HepG2 (cell line): Measurements from ENCODE around the gene CCDC148. TPM values are rescaled to one million over a fixed set of nuclear protein-coding genes. Genes with fewer than 3 reads are reported as not detected.

Source experiments
- ATAC-seq: fragments of 200-7000 bp; cut with Tn5 transposase; 3 replicates; pipeline ENCODE4 v1.9.1; 2020; ENCODE audit warnings: mild to moderate bottlenecking, moderate library complexity
- BruUV-seq: library from RNA; stranded (reverse); fragments of 400-500 nt; replicated peaks from 2 replicates; lab custom pipeline; 2021; lab: Mats Ljungman, UMichigan
- CTCF ChIA-PET: fragments of 300-600 bp; formaldehyde crosslinking; extraction: SDS; loops from one replicate; lab custom pipeline; 2021; ENCODE audit warnings: low total read pairs, inconsistent platforms, low intra/inter-chr PET ratio; lab: Yijun Ruan, JAX
- POLR2A ChIA-PET: fragments of 350-600 bp; sonication (Branson Sonifier 250); formaldehyde crosslinking; loops from one replicate; lab custom pipeline; 2020; ENCODE audit warnings: antibody characterized with exemption, inconsistent platforms; lab: Yijun Ruan, JAX
- DNase-seq: peaks from one replicate; pipeline ENCODE4 v3.0.0-alpha.2; 2015; ENCODE audit warnings: low spot score
- FAIRE-seq: peaks from 3 replicates; lab custom pipeline; 2011; peaks lifted over from hg19 to GRCh38; lab: Jason Lieb, UNC
- H2AFZ ChIP-seq: one replicate; pipeline ENCODE4 v1.6.1; 2011; ENCODE audit warnings: low read length, inconsistent platforms
- H3K27ac ChIP-seq: fragments of 300-600 bp; 3 replicates; pipeline ENCODE4 v1.8.0; 2011; ENCODE audit warnings: mixed run types, mild to moderate bottlenecking, mixed read lengths, low read length, inconsistent platforms; ENCODE audit not compliant: insufficient read depth; ENCODE audit errors: extremely low read length
- H3K27me3 ChIP-seq, 2 experiments: fragments of 200-600 bp in 1 of 2; 2 replicates in 1 of 2; 3 replicates in 1 of 2; pipeline versions ENCODE4 v1.6.0 to v1.8.0; 2011; ENCODE audit warnings: low read length in 2 of 2, mild to moderate bottlenecking in 2 of 2, moderate library complexity in 2 of 2, inconsistent platforms in 1 of 2; ENCODE audit not compliant: insufficient read depth in 2 of 2, control insufficient read depth in 1 of 2
- H3K36me3 ChIP-seq, 2 experiments: fragments of 200-600 bp in 1 of 2; replicated peaks in 1 of 2; 2 replicates in 1 of 2; 3 replicates in 1 of 2; pipeline versions ENCODE4 v1.5.1 to v1.8.0; 2011; ENCODE audit warnings: low read length in 2 of 2, inconsistent platforms in 1 of 2; ENCODE audit not compliant: insufficient read depth in 2 of 2, control insufficient read depth in 1 of 2
- H3K4me1 ChIP-seq: 2 replicates; pipeline ENCODE4 v1.5.1; 2012; ENCODE audit warnings: low read length, inconsistent platforms; ENCODE audit not compliant: insufficient read depth
- H3K4me2 ChIP-seq: 2 replicates; pipeline ENCODE4 v1.6.0; 2011; ENCODE audit warnings: low read depth, low read length, inconsistent platforms
- H3K4me3 ChIP-seq, 3 experiments: fragments of 200-600 bp in 1 of 3; sonication (generic), shearing (Covaris generic) in 1 of 3; replicated peaks in 1 of 3; 2 replicates each; pipeline ENCODE4 v1.5.1; 2011 to 2016; ENCODE audit warnings: low read length in 3 of 3, inconsistent platforms in 2 of 3, low read depth in 2 of 3, mild to moderate bottlenecking in 2 of 3, control low read depth in 1 of 3, mixed read lengths in 1 of 3; ENCODE audit not compliant: insufficient read depth in 1 of 3
- H3K79me2 ChIP-seq: one replicate; pipeline ENCODE4 v1.6.1; 2011; ENCODE audit warnings: low read length, inconsistent platforms; ENCODE audit not compliant: insufficient read depth
- H3K9ac ChIP-seq: 2 replicates; pipeline ENCODE4 v1.6.0; 2011; ENCODE audit warnings: mild to moderate bottlenecking, low read depth, low read length, inconsistent platforms; ENCODE audit not compliant: insufficient read depth
- H3K9me3 ChIP-seq: 2 replicates; pipeline ENCODE4 v1.5.1; 2012; ENCODE audit warnings: mild to moderate bottlenecking, low read length
- H4K20me1 ChIP-seq: 2 replicates; pipeline ENCODE4 v1.6.0; 2011; ENCODE audit warnings: inconsistent platforms, mild to moderate bottlenecking, low read length, moderate library complexity; ENCODE audit not compliant: insufficient read depth
- CBFB ChIP-seq: sonication (generic); formaldehyde crosslinking; IDR thresholded peaks from 2 replicates; pipeline ENCODE4 v1.4.0; 2020; ENCODE audit warnings: missing genetic modification reagents
- CREB1 ChIP-seq, 2 experiments: fragments of 450-650 bp in 1 of 2; IDR thresholded peaks; 2 replicates each; pipeline ENCODE4 v1.6.1; 2016 to 2017; ENCODE audit warnings: control low read depth in 1 of 2, mild to moderate bottlenecking in 1 of 2, missing compliant biosample characterization in 1 of 2, missing genetic modification characterization in 1 of 2
- FOXP1 ChIP-seq, 2 experiments: fragments of 450-650 bp in 1 of 2; IDR thresholded peaks; 2 replicates each; pipeline ENCODE4 v1.6.1; 2017 to 2018; ENCODE audit warnings: antibody characterized with exemption in 1 of 2
- SALL2 ChIP-seq: sonication (generic); formaldehyde crosslinking; IDR thresholded peaks from 2 replicates; pipeline ENCODE4 v1.8.1; 2023; ENCODE audit warnings: mild to moderate bottlenecking, missing genetic modification reagents, inconsistent platforms
- ZFP82 ChIP-seq: sonication (generic); formaldehyde crosslinking; IDR thresholded peaks from 2 replicates; pipeline ENCODE4 v1.5.1; 2020; ENCODE audit warnings: mild to moderate bottlenecking, missing genetic modification reagents, borderline replicate concordance
- ZNF331 ChIP-seq: sonication (generic); formaldehyde crosslinking; IDR thresholded peaks from 2 replicates; pipeline ENCODE4 v1.4.0; 2020; ENCODE audit warnings: missing genetic modification reagents
- ZNF816 ChIP-seq: sonication (generic); formaldehyde crosslinking; IDR thresholded peaks from 2 replicates; pipeline ENCODE4 v1.8.0; 2022; ENCODE audit warnings: missing genetic modification reagents, mild to moderate bottlenecking, borderline replicate concordance
- ZSCAN9 ChIP-seq: IDR thresholded peaks from 2 replicates; pipeline ENCODE4 v1.6.1; 2016; ENCODE audit warnings: borderline replicate concordance
- WGBS: methylation state at CpG from one replicate; pipeline ENCODE4 v1.1.6; 2017; ENCODE audit warnings: low lambda C conversion rate; 5-methylcytosine and 5-hydroxymethylcytosine counted together
- in situ Hi-C: cut with HindIII; loops from 2 replicates; pipeline ENCODE4 v1.10.0; 2017; ENCODE audit warnings: low pct_unique_long_range_greater_than_20kb; ENCODE audit not compliant: extremely low pct_ligation_motif_present
- intact Hi-C: fragments of 100-400 bp; cut with micrococcal nuclease; formaldehyde crosslinking; loops from one replicate; pipeline ENCODE4 v1.10.0; 2022; ENCODE audit not compliant: unreplicated experiment
- polyA plus RNA-seq, 8 experiments: library from polyadenylated mRNA; depleted of rRNA in 3 of 8; stranded (reverse) in 7 of 8; unstranded in 1 of 8; fragments of >200 nt; fragmentation: Illumina TruSeq in 4 of 8; extraction: Trizol in 4 of 8; gene quantifications; 2 replicates each; pipeline versions ENCODE4 v1.2.1 to v1.2.3, GENCODE V29; 2011 to 2016; ENCODE audit warnings: low read depth in 4 of 8, missing spikeins in 1 of 8, mixed read lengths in 1 of 8; ENCODE audit not compliant: insufficient read depth in 1 of 8
- total RNA-seq, 5 experiments: library from RNA; depleted of rRNA; stranded (reverse); fragments of >200 nt; fragmentation: Illumina TruSeq; extraction: Trizol; gene quantifications; 2 replicates each; pipeline ENCODE4 v1.2.3, GENCODE V29; 2016; ENCODE audit warnings: low read depth in 1 of 5
- TF ChIP-seq, protein P1 (sequence below): sonication (generic); formaldehyde crosslinking; IDR thresholded peaks from 2 replicates; pipeline ENCODE4 v1.4.0; 2020; ENCODE audit warnings: missing genetic modification reagents
- TF ChIP-seq, protein P2 (sequence below): sonication (generic); formaldehyde crosslinking; IDR thresholded peaks from 2 replicates; pipeline ENCODE4 v1.4.0; 2020; ENCODE audit warnings: low read depth, missing genetic modification reagents
- TF ChIP-seq, protein P3 (sequence below): sonication (generic); formaldehyde crosslinking; IDR thresholded peaks from 2 replicates; pipeline ENCODE4 v1.8.0; 2022; ENCODE audit warnings: mild to moderate bottlenecking, missing genetic modification reagents, borderline replicate concordance
- TF ChIP-seq, protein P4 (sequence below): sonication (generic); formaldehyde crosslinking; IDR thresholded peaks from 2 replicates; pipeline ENCODE4 v1.8.0; 2022; ENCODE audit warnings: missing genetic modification reagents, low read depth, mild to moderate bottlenecking, borderline replicate concordance
- TF ChIP-seq, protein P5 (sequence below): sonication (generic); formaldehyde crosslinking; IDR thresholded peaks from 2 replicates; pipeline ENCODE4; 2020; ENCODE audit warnings: missing genetic modification reagents, mild to moderate bottlenecking, borderline replicate concordance

CCDC148 gene
- total and polyA plus RNA-seq, 2 of the 13 experiments (the other 11 are each of a cell fraction or from before 2014, with no cell fraction given) = 0.30 to 0.49 TPM

GRCh38 chr2:158443606-158444005, 12.9 kb downstream of the CCDC148 start:
- DNase-seq = no peak
- Histone ChIP-seq H3K79me2 (no peaks in the 10 kb centered on the region), H3K4me2 (no peak overlapping the region), H3K4me3 (no peak overlapping the region), H3K27ac (no peak overlapping the region), H3K4me1 (no peaks in the 10 kb centered on the region), H4K20me1 (no peaks in the 10 kb centered on the region), H3K9me3 (no peaks in the 10 kb centered on the region), H3K27me3 (no peaks in the 10 kb centered on the region; a peak in 1 of 5 replicates), H3K36me3 (no peaks in the 10 kb centered on the region), H3K9ac (no peak overlapping the region), H2AFZ (no peak overlapping the region)
- intact Hi-C loops (no loop called here), in situ Hi-C loops (no loop called here)
- TF ChIP-seq, protein P1, sequence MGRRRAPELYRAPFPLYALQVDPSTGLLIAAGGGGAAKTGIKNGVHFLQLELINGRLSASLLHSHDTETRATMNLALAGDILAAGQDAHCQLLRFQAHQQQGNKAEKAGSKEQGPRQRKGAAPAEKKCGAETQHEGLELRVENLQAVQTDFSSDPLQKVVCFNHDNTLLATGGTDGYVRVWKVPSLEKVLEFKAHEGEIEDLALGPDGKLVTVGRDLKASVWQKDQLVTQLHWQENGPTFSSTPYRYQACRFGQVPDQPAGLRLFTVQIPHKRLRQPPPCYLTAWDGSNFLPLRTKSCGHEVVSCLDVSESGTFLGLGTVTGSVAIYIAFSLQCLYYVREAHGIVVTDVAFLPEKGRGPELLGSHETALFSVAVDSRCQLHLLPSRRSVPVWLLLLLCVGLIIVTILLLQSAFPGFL (CRISPR knock-in tag) = no peak
- TF ChIP-seq, protein P2, sequence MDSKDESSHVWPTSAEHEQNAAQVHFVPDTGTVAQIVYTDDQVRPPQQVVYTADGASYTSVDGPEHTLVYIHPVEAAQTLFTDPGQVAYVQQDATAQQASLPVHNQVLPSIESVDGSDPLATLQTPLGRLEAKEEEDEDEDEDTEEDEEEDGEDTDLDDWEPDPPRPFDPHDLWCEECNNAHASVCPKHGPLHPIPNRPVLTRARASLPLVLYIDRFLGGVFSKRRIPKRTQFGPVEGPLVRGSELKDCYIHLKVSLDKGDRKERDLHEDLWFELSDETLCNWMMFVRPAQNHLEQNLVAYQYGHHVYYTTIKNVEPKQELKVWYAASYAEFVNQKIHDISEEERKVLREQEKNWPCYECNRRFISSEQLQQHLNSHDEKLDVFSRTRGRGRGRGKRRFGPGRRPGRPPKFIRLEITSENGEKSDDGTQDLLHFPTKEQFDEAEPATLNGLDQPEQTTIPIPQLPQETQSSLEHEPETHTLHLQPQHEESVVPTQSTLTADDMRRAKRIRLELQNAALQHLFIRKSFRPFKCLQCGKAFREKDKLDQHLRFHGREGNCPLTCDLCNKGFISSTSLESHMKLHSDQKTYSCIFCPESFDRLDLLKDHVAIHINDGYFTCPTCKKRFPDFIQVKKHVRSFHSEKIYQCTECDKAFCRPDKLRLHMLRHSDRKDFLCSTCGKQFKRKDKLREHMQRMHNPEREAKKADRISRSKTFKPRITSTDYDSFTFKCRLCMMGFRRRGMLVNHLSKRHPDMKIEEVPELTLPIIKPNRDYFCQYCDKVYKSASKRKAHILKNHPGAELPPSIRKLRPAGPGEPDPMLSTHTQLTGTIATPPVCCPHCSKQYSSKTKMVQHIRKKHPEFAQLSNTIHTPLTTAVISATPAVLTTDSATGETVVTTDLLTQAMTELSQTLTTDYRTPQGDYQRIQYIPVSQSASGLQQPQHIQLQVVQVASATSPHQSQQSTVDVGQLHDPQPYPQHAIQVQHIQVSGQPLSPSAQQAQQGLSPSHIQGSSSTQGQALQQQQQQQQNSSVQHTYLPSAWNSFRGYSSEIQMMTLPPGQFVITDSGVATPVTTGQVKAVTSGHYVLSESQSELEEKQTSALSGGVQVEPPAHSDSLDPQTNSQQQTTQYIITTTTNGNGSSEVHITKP (CRISPR knock-in tag) = no peak
- TF ChIP-seq CBFB (CRISPR knock-in tag) (no peak), ZFP82 (CRISPR knock-in tag) (no peak), CREB1 (IDR thresholded peaks at IDR 0.05) (no peak), CREB1 (CRISPR knock-in tag; IDR thresholded peaks at IDR 0.05) (no peak), ZNF816 (CRISPR knock-in tag) (no peak), ZSCAN9 (no peak), ZNF331 (no peak), SALL2 (no peak), FOXP1 (IDR thresholded peaks at IDR 0.05) (no peak), FOXP1 (CRISPR knock-in tag; IDR thresholded peaks at IDR 0.05) (no peak)
- TF ChIP-seq, protein P3, sequence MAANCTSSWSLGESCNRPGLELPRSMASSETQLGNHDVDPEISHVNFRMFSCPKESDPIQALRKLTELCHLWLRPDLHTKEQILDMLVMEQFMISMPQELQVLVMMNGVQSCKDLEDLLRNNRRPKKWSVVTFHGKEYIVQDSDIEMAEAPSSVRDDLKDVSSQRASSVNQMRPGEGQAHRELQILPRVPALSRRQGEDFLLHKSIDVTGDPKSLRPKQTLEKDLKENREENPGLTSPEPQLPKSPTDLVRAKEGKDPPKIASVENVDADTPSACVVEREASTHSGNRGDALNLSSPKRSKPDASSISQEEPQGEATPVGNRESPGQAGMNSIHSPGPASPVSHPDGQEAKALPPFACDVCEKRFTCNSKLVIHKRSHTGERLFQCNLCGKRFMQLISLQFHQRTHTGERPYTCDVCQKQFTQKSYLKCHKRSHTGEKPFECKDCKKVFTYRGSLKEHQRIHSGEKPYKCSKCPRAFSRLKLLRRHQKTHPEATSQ (CRISPR knock-in tag) = no peak
- TF ChIP-seq, protein P4, sequence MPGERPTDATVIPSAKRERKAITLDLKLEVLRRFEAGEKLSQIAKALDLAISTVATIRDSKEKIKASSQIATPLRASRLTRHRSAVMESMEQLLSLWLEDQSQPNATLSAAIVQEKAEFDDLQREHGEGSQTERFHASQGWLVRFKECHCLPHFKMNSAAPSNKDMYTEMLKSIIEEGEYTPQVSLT (CRISPR knock-in tag) = no peak
- TF ChIP-seq, protein P5, sequence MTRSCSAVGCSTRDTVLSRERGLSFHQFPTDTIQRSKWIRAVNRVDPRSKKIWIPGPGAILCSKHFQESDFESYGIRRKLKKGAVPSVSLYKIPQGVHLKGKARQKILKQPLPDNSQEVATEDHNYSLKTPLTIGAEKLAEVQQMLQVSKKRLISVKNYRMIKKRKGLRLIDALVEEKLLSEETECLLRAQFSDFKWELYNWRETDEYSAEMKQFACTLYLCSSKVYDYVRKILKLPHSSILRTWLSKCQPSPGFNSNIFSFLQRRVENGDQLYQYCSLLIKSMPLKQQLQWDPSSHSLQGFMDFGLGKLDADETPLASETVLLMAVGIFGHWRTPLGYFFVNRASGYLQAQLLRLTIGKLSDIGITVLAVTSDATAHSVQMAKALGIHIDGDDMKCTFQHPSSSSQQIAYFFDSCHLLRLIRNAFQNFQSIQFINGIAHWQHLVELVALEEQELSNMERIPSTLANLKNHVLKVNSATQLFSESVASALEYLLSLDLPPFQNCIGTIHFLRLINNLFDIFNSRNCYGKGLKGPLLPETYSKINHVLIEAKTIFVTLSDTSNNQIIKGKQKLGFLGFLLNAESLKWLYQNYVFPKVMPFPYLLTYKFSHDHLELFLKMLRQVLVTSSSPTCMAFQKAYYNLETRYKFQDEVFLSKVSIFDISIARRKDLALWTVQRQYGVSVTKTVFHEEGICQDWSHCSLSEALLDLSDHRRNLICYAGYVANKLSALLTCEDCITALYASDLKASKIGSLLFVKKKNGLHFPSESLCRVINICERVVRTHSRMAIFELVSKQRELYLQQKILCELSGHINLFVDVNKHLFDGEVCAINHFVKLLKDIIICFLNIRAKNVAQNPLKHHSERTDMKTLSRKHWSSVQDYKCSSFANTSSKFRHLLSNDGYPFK (CRISPR knock-in tag) = no peak
- WGBS = 10% methylated on average over 1 of the region's 1 CpG
- no peak for FAIRE-seq
- ChIA-PET POLR2A (no interaction called here), CTCF (no interaction called here)
- no TSS peak for BruUV-seq
- no peak for ATAC-seq
